ENCODE results near the gene EBNA1BP2. TPM values are rescaled to one million over a fixed set of nuclear protein-coding genes. Genes with fewer than 3 reads are reported as not detected.

Gene EBNA1BP2
- polyA plus RNA-seq (100 and 102 TPM in 2 replicates), polyA minus RNA-seq (34.1 and 49.4 TPM in 2 replicates)

GRCh38 chr1:43171876-43172526 lies at the start of gene EBNA1BP2, which contains the start of gene CFAP57:
Gene EBNA1BP2, minus strand, starts transcription at chr1:43172290. Its CDS starts 172 bp downstream, at chr1:43172118.
Gene CFAP57, plus strand, starts transcription at chr1:43172330. Its CDS starts 424 bp downstream, at chr1:43172754.
- no peaks in the 10 kb centered on the region for H3K79me2 ChIP-seq (replicated peaks; ENCODE audit: insufficient read depth, low read length)
- no peak within 1 kb of the TSS for H3K27ac ChIP-seq (ENCODE audit: low read length)
- no peaks in the 10 kb centered on the region for H3K27me3 ChIP-seq (ENCODE audit: insufficient read depth, low read depth, low read length)
- H3K4me2 ChIP-seq (ENCODE audit: low read length), result peak within 1 kb of the TSS; percentile 75
- no peaks in the 10 kb centered on the region for H3F3A ChIP-seq (ENCODE audit: insufficient read depth, low read length, poor library complexity, severe bottlenecking)
- peak within 1 kb of the TSS; percentile 74 for H2AFZ ChIP-seq (ENCODE audit: low read depth, low read length)
- peak; percentile 49 for TF ChIP-seq SMC3 (conservative IDR thresholded peaks at IDR 0.05; ENCODE audit: poor library complexity)
- TF ChIP-seq EP300 (conservative IDR thresholded peaks at IDR 0.05; ENCODE audit: poor library complexity, severe bottlenecking), result no peak
- TF ChIP-seq, protein P1, sequence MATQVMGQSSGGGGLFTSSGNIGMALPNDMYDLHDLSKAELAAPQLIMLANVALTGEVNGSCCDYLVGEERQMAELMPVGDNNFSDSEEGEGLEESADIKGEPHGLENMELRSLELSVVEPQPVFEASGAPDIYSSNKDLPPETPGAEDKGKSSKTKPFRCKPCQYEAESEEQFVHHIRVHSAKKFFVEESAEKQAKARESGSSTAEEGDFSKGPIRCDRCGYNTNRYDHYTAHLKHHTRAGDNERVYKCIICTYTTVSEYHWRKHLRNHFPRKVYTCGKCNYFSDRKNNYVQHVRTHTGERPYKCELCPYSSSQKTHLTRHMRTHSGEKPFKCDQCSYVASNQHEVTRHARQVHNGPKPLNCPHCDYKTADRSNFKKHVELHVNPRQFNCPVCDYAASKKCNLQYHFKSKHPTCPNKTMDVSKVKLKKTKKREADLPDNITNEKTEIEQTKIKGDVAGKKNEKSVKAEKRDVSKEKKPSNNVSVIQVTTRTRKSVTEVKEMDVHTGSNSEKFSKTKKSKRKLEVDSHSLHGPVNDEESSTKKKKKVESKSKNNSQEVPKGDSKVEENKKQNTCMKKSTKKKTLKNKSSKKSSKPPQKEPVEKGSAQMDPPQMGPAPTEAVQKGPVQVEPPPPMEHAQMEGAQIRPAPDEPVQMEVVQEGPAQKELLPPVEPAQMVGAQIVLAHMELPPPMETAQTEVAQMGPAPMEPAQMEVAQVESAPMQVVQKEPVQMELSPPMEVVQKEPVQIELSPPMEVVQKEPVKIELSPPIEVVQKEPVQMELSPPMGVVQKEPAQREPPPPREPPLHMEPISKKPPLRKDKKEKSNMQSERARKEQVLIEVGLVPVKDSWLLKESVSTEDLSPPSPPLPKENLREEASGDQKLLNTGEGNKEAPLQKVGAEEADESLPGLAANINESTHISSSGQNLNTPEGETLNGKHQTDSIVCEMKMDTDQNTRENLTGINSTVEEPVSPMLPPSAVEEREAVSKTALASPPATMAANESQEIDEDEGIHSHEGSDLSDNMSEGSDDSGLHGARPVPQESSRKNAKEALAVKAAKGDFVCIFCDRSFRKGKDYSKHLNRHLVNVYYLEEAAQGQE (IDR thresholded peaks at IDR 0.05; ENCODE audit: borderline replicate concordance), result no peak
- no peak for TF ChIP-seq CTCF (IDR thresholded peaks at IDR 0.05; ENCODE audit: poor library complexity, severe bottlenecking)
- TF ChIP-seq POLR2AphosphoS5 (IDR thresholded peaks at IDR 0.05), result peak; percentile 50
- TF ChIP-seq MXI1 (conservative IDR thresholded peaks at IDR 0.05; ENCODE audit: poor library complexity, severe bottlenecking), result peak; percentile 100
- TF ChIP-seq RAD21 (conservative IDR thresholded peaks at IDR 0.05), result peak; percentile 49
- no peak for TF ChIP-seq EZH2 (IDR thresholded peaks at IDR 0.05; ENCODE audit: borderline replicate concordance, insufficient read depth, low read length, poor library complexity, severe bottlenecking)
- TF ChIP-seq TAF1 (IDR thresholded peaks at IDR 0.05; ENCODE audit: low read depth), result no peak
- peak within 1 kb of the TSS; percentile 61 for H3K9ac ChIP-seq (ENCODE audit: low read length)
- H3K9me2 ChIP-seq (ENCODE audit: insufficient read depth, low read length), result no peaks in the 10 kb centered on the region
- no peaks in the 10 kb centered on the region for H3K9me3 ChIP-seq (ENCODE audit: low read length)
- no peaks in the 10 kb centered on the region for H4K20me1 ChIP-seq (ENCODE audit: insufficient read depth)
- no peaks in the 10 kb centered on the region for H3K36me3 ChIP-seq (ENCODE audit: insufficient read depth, low read length)
- H3K4me3 ChIP-seq (ENCODE audit: low read length), result peak within 1 kb of the TSS; percentile 97

GRCh38 chr1:43221797-43222196 lies 49.7 kb upstream of the EBNA1BP2 start:
- Histone ChIP-seq H2AFZ (ENCODE audit: low read depth, low read length) (no peak overlapping the region), H3K4me2 (ENCODE audit: low read length) (no peak overlapping the region), H3K27ac (ENCODE audit: low read length) (no peak overlapping the region), H3K9me3 (ENCODE audit: low read length) (no peaks in the 10 kb centered on the region), H3K27me3 (ENCODE audit: insufficient read depth, low read depth, low read length) (no peaks in the 10 kb centered on the region), H3K9ac (ENCODE audit: low read length) (no peak overlapping the region), H3K79me2 (replicated peaks; ENCODE audit: insufficient read depth, low read length) (no peaks in the 10 kb centered on the region), H3K36me3 (ENCODE audit: insufficient read depth, low read length) (no peaks in the 10 kb centered on the region), H3F3A (ENCODE audit: insufficient read depth, low read length, poor library complexity, severe bottlenecking) (no peaks in the 10 kb centered on the region), H3K9me2 (ENCODE audit: insufficient read depth, low read length) (no peaks in the 10 kb centered on the region), H4K20me1 (ENCODE audit: insufficient read depth) (no peaks in the 10 kb centered on the region), H3K4me3 (ENCODE audit: low read length) (no peak overlapping the region)
- TF ChIP-seq EZH2 (IDR thresholded peaks at IDR 0.05; ENCODE audit: borderline replicate concordance, insufficient read depth, low read length, poor library complexity, severe bottlenecking) (no peak), RAD21 (conservative IDR thresholded peaks at IDR 0.05) (no peak), POLR2AphosphoS5 (IDR thresholded peaks at IDR 0.05) (no peak), CTCF (IDR thresholded peaks at IDR 0.05; ENCODE audit: poor library complexity, severe bottlenecking) (no peak)

Measured in neural cell (in vitro differentiated cells).